HG03139 (cell line): ENCODE data around the gene TET2.
A peak's percentile ranks its signal among the peaks of the same experiment; 100 is the strongest.

Experiments
- ATAC-seq: cut with Tn5 transposase; IDR thresholded peaks from one replicate; pipeline ENCODE4 v1.9.1; 2021; ENCODE audit not compliant: unreplicated experiment

TET2 gene

GRCh38 chr4:105232374-105232773 is 85.7 kb downstream of the TET2 start:
- ATAC-seq, result no peak

GRCh38 chr4:105234582-105234981 is 87.9 kb downstream of the TET2 start:
- no peak for ATAC-seq

GRCh38 chr4:105236202-105236915 is 89.7 kb downstream of the TET2 start:
- peak; percentile 83 for ATAC-seq

GRCh38 chr4:105236916-105237311 is 90.2 kb downstream of the TET2 start:
- ATAC-seq, result peak; percentile 35

GRCh38 chr4:105240037-105240436 is 93.4 kb downstream of the TET2 start:
- no peak for ATAC-seq

- no peak for ATAC-seq
Measured at GRCh38 chr4:105241451-105241850, 94.8 kb downstream of the TET2 start.

GRCh38 chr4:105243446-105243845 is 96.8 kb downstream of the TET2 start:
- no peak for ATAC-seq

- no peak for ATAC-seq
Measured at GRCh38 chr4:105246712-105247111, 100.0 kb downstream of the TET2 start.

GRCh38 chr4:105248613-105249012 is 101.9 kb downstream of the TET2 start:
- no peak for ATAC-seq

- ATAC-seq, result no peak
Measured at GRCh38 chr4:105257817-105258495, 111.3 kb downstream of the TET2 start.

GRCh38 chr4:105265689-105266088 is 119.0 kb downstream of the TET2 start:
- ATAC-seq, result no peak

GRCh38 chr4:105267280-105267679 is 120.6 kb downstream of the TET2 start:
- ATAC-seq, result no peak

- no peak for ATAC-seq
Measured at GRCh38 chr4:105272002-105272401, 125.3 kb downstream of the TET2 start.

- no peak for ATAC-seq
Measured at GRCh38 chr4:105273230-105273629, 126.6 kb downstream of the TET2 start.

GRCh38 chr4:105274090-105274489 is 127.4 kb downstream of the TET2 start:
- no peak for ATAC-seq

GRCh38 chr4:105274504-105274903 is 127.8 kb downstream of the TET2 start:
- ATAC-seq, result no peak

GRCh38 chr4:105276361-105277104 is 129.9 kb downstream of the TET2 start:
- no peak for ATAC-seq

GRCh38 chr4:105277702-105278101 is 131.0 kb downstream of the TET2 start:
- ATAC-seq, result no peak

GRCh38 chr4:105279314-105279713 is 132.6 kb downstream of the TET2 start:
- ATAC-seq, result no peak

GRCh38 chr4:105280338-105281123 is 133.9 kb downstream of the TET2 start:
- no peak for ATAC-seq

- ATAC-seq, result no peak
Measured at GRCh38 chr4:105281124-105281415, 134.4 kb downstream of the TET2 start.
